ENCODE results near the gene SLC25A39.
A peak's percentile ranks its signal among the peaks of the same experiment; 100 is the strongest.
"Not testable (repeated sequence)": the region's sequence is repeated elsewhere in the genome, so short reads cannot be mapped to it uniquely, and the experiment has no call there.

The SLC25A39 gene

DNA sequence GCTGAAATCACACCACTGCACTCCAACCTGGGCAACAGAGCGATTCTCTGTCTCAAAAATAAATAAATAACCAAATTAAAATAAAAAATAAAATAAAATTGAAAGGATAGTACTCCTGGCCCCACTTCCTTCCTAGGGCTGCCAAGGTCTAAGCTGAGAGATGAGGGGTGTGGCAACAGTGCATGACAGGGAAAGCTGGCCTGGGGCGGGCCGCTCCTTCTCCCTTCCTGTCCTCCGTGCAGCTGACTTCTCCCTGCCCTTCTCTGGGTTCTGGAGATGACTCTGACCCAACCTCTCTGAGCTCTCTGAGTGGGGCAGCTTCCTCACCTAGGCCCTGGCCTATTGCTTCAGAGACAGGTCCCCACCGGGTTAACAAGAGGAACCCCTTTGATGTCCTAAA, 8.7 kb upstream of the SLC25A39 start:
- no peaks in the 10 kb centered on the region for H3K36me3 ChIP-seq (ENCODE audit: insufficient read depth, low read length)
- no peak overlapping the region for H3K27ac ChIP-seq (ENCODE audit: low read depth, low read length)
- H2AFZ ChIP-seq (ENCODE audit: low read length, unreplicated experiment) = no peak overlapping the region
- no peaks in the 10 kb centered on the region for H3K4me1 ChIP-seq (ENCODE audit: control insufficient read depth, insufficient read depth, low read length, unreplicated experiment)
- H3K27me3 ChIP-seq (ENCODE audit: insufficient read depth, low read length) = no peaks in the 10 kb centered on the region
- H3K4me3 ChIP-seq (ENCODE audit: low read depth, low read length) = no peak overlapping the region
- no peaks in the 10 kb centered on the region for H3K79me2 ChIP-seq (ENCODE audit: control insufficient read depth, insufficient read depth, low read length, unreplicated experiment)

DNA sequence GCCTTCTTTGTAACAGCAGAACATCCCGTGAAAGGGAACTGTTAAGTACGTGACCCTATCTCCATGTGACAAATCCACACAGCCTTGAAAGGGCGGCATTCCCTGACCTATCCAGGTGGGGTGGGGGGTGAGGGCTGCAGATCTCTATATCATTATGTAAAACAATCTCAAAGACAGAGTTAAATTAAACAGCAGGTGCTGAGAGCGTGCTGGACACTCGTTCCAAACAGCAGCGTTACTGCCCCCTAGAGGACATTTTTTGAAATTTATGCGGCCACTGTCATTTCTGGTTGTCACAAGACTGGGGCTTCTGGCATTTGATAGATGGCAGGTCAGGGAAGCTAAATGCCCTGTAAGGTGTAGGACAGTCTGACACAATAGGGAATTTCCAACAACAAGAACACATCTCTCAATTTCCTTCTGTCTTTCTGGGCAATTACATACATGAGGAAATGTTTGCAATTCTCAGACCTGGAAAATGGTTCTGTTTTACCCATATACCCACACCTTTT, 6.7 kb upstream of the SLC25A39 start:
- Histone ChIP-seq H3K4me1 (ENCODE audit: control insufficient read depth, insufficient read depth, low read length, unreplicated experiment) (no peaks in the 10 kb centered on the region), H3K36me3 (ENCODE audit: insufficient read depth, low read length) (no peaks in the 10 kb centered on the region), H3K79me2 (ENCODE audit: control insufficient read depth, insufficient read depth, low read length, unreplicated experiment) (no peaks in the 10 kb centered on the region), H2AFZ (ENCODE audit: low read length, unreplicated experiment) (no peak overlapping the region), H3K27ac (ENCODE audit: low read depth, low read length) (no peak overlapping the region), H3K4me3 (ENCODE audit: low read depth, low read length) (no peak overlapping the region), H3K27me3 (ENCODE audit: insufficient read depth, low read length) (no peaks in the 10 kb centered on the region)

DNA sequence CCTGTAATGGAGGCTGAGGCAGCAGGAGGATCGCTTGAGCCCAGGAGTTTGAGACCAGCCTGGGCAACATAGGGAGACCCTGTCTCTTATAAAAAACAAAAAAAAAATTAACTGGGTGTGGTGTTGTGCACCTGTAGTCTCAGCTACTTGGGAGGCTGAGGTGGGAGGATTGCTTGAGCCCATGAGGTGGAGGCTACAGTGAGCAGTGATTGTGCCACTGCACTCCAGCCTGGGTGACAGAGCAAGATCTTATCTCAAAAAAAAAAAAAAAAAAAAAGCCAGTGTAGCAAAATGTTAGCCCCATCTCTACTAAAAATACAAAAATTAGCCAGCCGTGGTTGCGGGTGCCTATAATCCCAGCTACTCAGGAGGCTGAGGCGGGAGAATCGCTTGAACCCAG, 5.6 kb upstream of the SLC25A39 start:
- H3K4me3 ChIP-seq (ENCODE audit: low read depth, low read length); H3K27ac ChIP-seq (ENCODE audit: low read depth, low read length); H3K27me3 ChIP-seq (ENCODE audit: insufficient read depth, low read length); H3K79me2 ChIP-seq (ENCODE audit: control insufficient read depth, insufficient read depth, low read length, unreplicated experiment); H2AFZ ChIP-seq (ENCODE audit: low read length, unreplicated experiment); H3K4me1 ChIP-seq (ENCODE audit: control insufficient read depth, insufficient read depth, low read length, unreplicated experiment); H3K36me3 ChIP-seq (ENCODE audit: insufficient read depth, low read length): not testable (repeated sequence)

DNA sequence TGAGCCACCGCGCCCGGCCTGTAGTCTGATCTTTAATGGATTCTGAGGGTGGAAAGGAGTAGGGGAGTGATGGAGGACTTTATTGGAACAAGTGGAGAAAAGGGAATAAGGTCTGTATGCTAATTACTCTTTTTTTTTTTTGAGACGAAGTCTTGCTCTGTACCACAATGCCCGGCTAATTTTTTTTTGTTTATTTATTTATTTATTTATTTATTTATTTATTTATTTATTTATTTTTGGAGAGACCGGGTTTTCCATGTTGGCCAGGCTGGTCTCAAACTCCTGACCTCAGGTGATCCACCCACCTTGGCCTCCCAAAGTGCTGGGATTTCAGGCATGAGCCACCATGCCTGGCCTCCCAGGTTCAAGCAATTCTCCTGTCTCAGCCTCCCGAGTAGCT, 4.9 kb upstream of the SLC25A39 start:
- not testable (repeated sequence) for H3K4me1 ChIP-seq (ENCODE audit: control insufficient read depth, insufficient read depth, low read length, unreplicated experiment); H3K27me3 ChIP-seq (ENCODE audit: insufficient read depth, low read length); H3K4me3 ChIP-seq (ENCODE audit: low read depth, low read length); H3K79me2 ChIP-seq (ENCODE audit: control insufficient read depth, insufficient read depth, low read length, unreplicated experiment); H3K36me3 ChIP-seq (ENCODE audit: insufficient read depth, low read length); H3K27ac ChIP-seq (ENCODE audit: low read depth, low read length); H2AFZ ChIP-seq (ENCODE audit: low read length, unreplicated experiment)

DNA sequence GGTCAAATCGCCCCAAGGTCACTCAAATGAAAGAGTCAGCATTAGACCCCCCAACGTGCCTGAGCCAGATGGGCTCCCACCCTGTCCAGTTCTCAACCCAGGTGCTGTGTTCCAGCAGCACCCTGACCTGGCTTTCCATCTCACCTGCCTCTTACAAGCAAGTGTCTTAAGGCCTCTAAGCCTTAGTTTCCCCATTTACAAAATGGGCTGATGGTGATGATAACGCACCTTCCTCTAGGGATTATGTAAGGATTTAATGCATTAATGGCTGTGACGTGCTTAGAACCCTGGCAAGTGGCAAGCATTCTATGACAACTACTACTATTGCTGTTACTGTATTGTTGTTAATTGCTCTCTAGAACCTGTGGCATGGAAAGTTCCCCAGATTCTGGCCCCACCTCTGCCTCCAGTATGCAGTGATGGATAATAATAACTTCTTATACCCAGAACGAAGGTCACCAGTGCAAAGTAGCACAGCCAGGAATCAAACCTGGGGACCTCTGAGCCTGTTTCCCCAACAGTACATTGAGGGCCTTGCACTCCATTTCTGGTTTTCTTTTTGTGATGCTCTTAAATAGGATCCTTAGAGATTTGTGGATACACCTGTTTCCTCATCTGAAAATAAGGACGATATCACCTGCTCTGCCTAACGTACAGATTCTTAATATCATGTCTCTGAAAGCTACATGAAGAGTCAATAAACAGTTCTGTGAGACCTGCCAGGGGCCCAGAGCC, 3.3 kb upstream of the SLC25A39 start:
- Histone ChIP-seq H3K79me2 (ENCODE audit: control insufficient read depth, insufficient read depth, low read length, unreplicated experiment) (peaks cover 13% of the 10 kb centered on the region), H2AFZ (ENCODE audit: low read length, unreplicated experiment) (no peak overlapping the region), H3K27ac (ENCODE audit: low read depth, low read length) (no peak overlapping the region), H3K4me3 (ENCODE audit: low read depth, low read length) (no peak overlapping the region), H3K27me3 (ENCODE audit: insufficient read depth, low read length) (no peaks in the 10 kb centered on the region), H3K36me3 (ENCODE audit: insufficient read depth, low read length) (no peaks in the 10 kb centered on the region), H3K4me1 (ENCODE audit: control insufficient read depth, insufficient read depth, low read length, unreplicated experiment) (no peaks in the 10 kb centered on the region)

DNA sequence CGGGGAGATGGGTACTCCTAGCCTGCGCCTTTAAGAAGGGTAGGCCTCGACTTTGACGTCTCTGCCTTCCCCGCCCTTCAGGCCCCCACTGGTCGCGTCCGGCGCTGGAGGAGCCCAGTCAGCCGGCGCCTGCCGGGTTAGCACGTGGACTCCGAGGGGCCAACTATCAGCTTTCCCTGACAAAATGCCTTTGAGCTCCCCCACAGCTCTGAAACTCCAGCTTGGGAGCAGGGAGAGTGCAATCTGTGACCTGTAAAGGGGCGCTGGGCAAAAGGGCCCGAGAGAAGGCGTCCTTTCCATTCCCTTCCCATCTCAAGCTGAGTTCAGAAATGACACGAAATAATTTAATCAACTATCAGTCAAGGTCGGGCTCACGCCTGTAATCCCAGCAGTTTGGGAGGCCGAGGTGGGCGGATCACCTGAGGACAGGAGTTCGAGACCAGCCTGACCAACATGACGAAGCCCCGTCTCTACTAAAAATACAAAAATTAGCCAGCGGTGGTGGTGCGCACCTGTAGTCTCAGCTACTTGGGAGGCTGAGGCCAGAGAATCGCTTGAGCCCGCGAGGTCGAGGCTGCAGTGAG, 2.3 kb upstream of the SLC25A39 start:
- no peaks in the 10 kb centered on the region for H3K4me1 ChIP-seq (ENCODE audit: control insufficient read depth, insufficient read depth, low read length, unreplicated experiment)
- no peak overlapping the region for H3K27ac ChIP-seq (ENCODE audit: low read depth, low read length)
- H3K27me3 ChIP-seq (ENCODE audit: insufficient read depth, low read length) = no peaks in the 10 kb centered on the region
- H3K79me2 ChIP-seq (ENCODE audit: control insufficient read depth, insufficient read depth, low read length, unreplicated experiment) = peaks cover 13% of the 10 kb centered on the region
- no peaks in the 10 kb centered on the region for H3K36me3 ChIP-seq (ENCODE audit: insufficient read depth, low read length)
- peak overlapping the region; percentile 11; the same call in 1 of the 2 replicates for H3K4me3 ChIP-seq (ENCODE audit: low read depth, low read length)
- H2AFZ ChIP-seq (ENCODE audit: low read length, unreplicated experiment) = no peak overlapping the region

DNA sequence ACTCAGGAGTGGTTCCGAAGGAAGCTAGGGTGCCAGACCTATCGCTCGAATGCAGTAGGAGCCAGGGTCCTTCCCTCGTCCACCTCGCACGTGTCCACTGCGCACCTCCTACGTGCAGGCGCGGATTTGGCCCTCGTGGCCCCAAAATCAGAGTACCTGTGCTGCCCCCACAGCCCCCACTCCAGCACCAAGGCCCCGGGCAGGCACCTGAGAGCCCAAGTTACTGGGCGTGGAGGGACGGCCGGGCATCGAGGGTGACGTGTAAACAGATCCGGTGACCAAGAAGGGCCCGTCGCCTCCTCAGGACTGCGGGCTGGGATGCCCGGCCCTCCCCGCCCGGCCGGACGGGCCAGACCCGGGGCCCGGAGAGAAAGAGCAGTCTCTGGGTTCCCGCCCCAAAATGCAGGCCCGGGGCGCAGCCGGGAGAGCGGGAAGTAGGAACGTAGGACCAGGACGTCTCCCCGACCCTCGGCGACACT, 492 bp downstream of the SLC25A39 start:
- H3K79me2 ChIP-seq (ENCODE audit: control insufficient read depth, insufficient read depth, low read length, unreplicated experiment) = peaks cover 13% of the 10 kb centered on the region
- no peak overlapping the region for H3K27ac ChIP-seq (ENCODE audit: low read depth, low read length)

DNA sequence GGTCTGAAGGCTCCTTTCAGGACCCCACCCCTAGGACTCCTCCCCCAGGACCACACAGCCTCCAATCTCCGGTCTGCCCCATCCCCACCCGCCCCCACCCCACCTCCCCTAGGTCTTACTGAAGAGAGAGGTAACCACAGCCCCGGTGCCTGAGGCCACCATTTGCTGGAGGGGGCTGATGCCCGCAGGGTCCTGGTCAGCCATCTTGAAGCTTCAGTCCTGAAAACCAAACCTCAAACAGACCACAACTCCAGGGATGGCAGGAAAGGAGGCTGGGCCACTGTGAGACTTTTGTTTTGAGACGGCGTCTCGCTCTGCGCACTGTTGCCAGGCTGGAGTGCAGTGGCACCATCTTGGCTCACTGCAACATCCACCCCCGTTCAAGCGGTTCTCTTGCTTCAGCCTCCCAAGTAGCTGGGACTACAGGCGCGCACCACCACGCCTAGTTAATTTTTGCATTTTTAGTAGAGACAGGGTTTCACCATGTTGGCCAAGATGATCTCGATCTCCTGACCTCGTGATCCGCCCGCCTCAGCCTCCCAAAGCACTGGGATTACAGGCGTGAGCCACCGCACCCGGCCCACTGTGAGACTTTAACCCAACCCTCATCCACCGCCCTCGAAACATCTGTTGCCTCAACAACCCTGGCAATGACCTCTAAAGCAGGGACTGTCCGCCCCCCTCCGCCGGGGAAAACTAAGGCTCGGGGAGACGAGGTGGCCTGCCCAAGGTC, 1.1 kb downstream of the SLC25A39 start:
- no peaks in the 10 kb centered on the region; the same call in 1 of the 2 replicates for H3K36me3 ChIP-seq (ENCODE audit: insufficient read depth, low read length)
- H3K4me3 ChIP-seq (ENCODE audit: low read depth, low read length) = peak overlapping the region; percentile 88
- H3K79me2 ChIP-seq (ENCODE audit: control insufficient read depth, insufficient read depth, low read length, unreplicated experiment) = peaks cover 13% of the 10 kb centered on the region
- H3K27me3 ChIP-seq (ENCODE audit: insufficient read depth, low read length) = no peaks in the 10 kb centered on the region
- H3K27ac ChIP-seq (ENCODE audit: low read depth, low read length) = no peak overlapping the region
- H2AFZ ChIP-seq (ENCODE audit: low read length, unreplicated experiment) = no peak overlapping the region
- H3K4me1 ChIP-seq (ENCODE audit: control insufficient read depth, insufficient read depth, low read length, unreplicated experiment) = no peaks in the 10 kb centered on the region

More for the DNA sequence above, 492 bp downstream of the SLC25A39 start:
- Histone ChIP-seq H3K4me1 (ENCODE audit: control insufficient read depth, insufficient read depth, low read length, unreplicated experiment) (no peaks in the 10 kb centered on the region), H3K36me3 (ENCODE audit: insufficient read depth, low read length) (no peaks in the 10 kb centered on the region; the same call in 1 of the 2 replicates), H2AFZ (ENCODE audit: low read length, unreplicated experiment) (peak overlapping the region; percentile 55), H3K27me3 (ENCODE audit: insufficient read depth, low read length) (no peaks in the 10 kb centered on the region), H3K4me3 (ENCODE audit: low read depth, low read length) (peak overlapping the region; percentile 88)

DNA sequence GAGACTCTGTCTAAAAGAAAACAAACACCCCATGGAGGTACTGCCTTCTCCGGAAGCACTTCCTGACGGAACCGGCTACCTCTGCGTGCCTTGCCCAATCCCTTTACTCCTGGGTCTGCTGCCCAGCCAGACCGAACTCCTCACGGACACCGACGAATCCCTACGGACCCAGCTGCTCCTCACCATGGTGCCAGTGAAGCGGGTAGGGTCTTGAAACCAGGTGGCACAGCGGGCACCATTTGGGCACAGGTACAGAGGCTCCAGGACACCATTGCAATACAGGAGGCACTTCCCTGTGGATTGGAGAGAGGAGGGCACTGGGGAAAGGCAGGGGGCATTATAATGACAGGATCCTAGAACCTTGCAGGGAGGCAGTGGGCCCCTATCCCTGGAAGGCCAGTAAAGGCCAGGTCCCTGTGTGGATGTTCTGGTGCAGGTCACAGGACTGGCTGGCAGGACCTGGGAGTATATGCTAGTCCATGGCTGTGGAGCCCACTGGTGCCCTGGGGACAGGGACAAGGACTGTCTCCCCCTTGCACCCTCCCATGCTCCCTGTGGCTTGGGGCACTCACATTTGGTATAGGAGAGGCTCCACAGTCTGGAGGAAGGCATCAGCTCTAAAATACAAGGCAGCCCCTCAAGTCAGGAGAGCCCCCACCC, 2.3 kb downstream of the SLC25A39 start:
- Histone ChIP-seq H3K27ac (ENCODE audit: low read depth, low read length) (no peak overlapping the region), H3K36me3 (ENCODE audit: insufficient read depth, low read length) (no peaks in the 10 kb centered on the region; the same call in 1 of the 2 replicates), H3K4me3 (ENCODE audit: low read depth, low read length) (no peak overlapping the region), H3K4me1 (ENCODE audit: control insufficient read depth, insufficient read depth, low read length, unreplicated experiment) (no peaks in the 10 kb centered on the region), H2AFZ (ENCODE audit: low read length, unreplicated experiment) (no peak overlapping the region), H3K79me2 (ENCODE audit: control insufficient read depth, insufficient read depth, low read length, unreplicated experiment) (peaks cover 13% of the 10 kb centered on the region), H3K27me3 (ENCODE audit: insufficient read depth, low read length) (peaks cover 3% of the 10 kb centered on the region; the same call in 1 of the 2 replicates)
